ENCODE results near the gene KLF9. TPM values are rescaled to one million over a fixed set of nuclear protein-coding genes. Genes with fewer than 3 reads are reported as not detected.
A peak's percentile ranks its signal among the peaks of the same experiment; 100 is the strongest.

The KLF9 gene
- total and polyA plus RNA-seq, 9 of the 15 experiments (the other 6 are each of a cell fraction or from before 2014, with no cell fraction given) = 3.3 to 11.9 (median 6.9) TPM

DNA sequence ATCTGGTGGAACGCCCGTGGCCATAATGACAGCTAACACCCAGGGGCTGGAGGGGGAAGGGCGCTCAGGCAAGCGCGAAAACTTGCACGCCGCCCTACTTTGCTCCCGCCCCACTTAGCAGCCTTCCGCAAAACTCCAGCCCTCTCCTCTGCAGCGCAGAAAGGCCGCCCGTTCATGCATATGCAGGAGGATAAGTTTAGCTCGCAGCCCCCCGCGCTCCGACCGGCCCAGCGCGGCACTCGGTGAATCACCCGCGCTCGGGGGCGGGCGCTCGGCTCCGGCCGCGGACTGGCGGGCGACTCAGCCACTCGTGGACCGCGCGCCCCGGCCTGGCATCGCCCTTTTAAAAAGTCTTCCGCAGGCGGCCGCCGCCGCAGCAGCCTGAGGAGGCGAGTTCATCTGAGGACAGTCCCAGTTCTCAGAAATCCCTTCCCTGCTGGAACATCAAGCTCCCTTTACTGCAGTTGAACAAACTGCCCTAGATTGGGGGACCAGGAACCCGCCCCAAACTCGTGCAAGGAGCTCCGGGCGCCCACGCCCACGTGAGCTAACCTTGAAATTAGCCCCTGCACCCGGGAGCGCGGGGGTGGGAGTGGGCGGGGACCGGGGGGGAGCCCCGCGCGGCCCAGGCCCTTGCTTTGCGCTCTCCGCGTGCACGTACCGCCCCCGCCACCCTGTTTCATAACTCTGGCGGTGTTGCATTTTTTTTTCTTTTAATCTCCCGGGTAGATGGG, 4.5 kb upstream of the KLF9 start (continued):
- TF ChIP-seq, protein P1, sequence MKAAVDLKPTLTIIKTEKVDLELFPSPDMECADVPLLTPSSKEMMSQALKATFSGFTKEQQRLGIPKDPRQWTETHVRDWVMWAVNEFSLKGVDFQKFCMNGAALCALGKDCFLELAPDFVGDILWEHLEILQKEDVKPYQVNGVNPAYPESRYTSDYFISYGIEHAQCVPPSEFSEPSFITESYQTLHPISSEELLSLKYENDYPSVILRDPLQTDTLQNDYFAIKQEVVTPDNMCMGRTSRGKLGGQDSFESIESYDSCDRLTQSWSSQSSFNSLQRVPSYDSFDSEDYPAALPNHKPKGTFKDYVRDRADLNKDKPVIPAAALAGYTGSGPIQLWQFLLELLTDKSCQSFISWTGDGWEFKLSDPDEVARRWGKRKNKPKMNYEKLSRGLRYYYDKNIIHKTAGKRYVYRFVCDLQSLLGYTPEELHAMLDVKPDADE (conservative IDR thresholded peaks at IDR 0.05; ENCODE audit: control insufficient read depth, low read depth, low read length) = peak; percentile 33; the same call in 1 of the 2 replicates
- TF ChIP-seq MAFF (IDR thresholded peaks at IDR 0.05; ENCODE audit: low read length) (no peak), ZNF23 (CRISPR knock-in tag; IDR thresholded peaks at IDR 0.05) (no peak), PBX2 (CRISPR knock-in tag; IDR thresholded peaks at IDR 0.05; ENCODE audit: low read depth) (peak; percentile 25; the same call in 1 of the 2 replicates), PBX2 (tag; conservative IDR thresholded peaks at IDR 0.05; ENCODE audit: low read depth) (no peak), XRCC3 (IDR thresholded peaks at IDR 0.05) (no peak), RFX1 (IDR thresholded peaks at IDR 0.05) (no peak), POLR2A (conservative IDR thresholded peaks at IDR 0.05) (peak; percentile 69; the same call in 1 of the 2 replicates), CBX3 (IDR thresholded peaks at IDR 0.05; ENCODE audit: borderline replicate concordance in 1 of 2, low read length in 2 of 2) (no peak), ZBTB12 (CRISPR knock-in tag; IDR thresholded peaks at IDR 0.05) (no peak), THRAP3 (IDR thresholded peaks at IDR 0.05; ENCODE audit: borderline replicate concordance) (no peak), ZNF668 (CRISPR knock-in tag; IDR thresholded peaks at IDR 0.05) (no peak), ZNF12 (CRISPR knock-in tag; IDR thresholded peaks at IDR 0.05) (no peak; the same call in 1 of the 2 replicates), NCOA1 (IDR thresholded peaks at IDR 0.05; ENCODE audit: low read depth) (peak; percentile 65), MEIS2 (IDR thresholded peaks at IDR 0.05; ENCODE audit: partially characterized antibody) (no peak), HLTF (IDR thresholded peaks at IDR 0.05) (no peak), FOXM1 (IDR thresholded peaks at IDR 0.05; ENCODE audit: low read depth) (no peak), FOXM1 (CRISPR knock-in tag; IDR thresholded peaks at IDR 0.05; ENCODE audit: low read depth) (0 out of 2 replicates have a peak, but pooled peaks have one; percentile 56), TEAD2 (tag; IDR thresholded peaks at IDR 0.05) (no peak)
- TF ChIP-seq, protein P2, sequence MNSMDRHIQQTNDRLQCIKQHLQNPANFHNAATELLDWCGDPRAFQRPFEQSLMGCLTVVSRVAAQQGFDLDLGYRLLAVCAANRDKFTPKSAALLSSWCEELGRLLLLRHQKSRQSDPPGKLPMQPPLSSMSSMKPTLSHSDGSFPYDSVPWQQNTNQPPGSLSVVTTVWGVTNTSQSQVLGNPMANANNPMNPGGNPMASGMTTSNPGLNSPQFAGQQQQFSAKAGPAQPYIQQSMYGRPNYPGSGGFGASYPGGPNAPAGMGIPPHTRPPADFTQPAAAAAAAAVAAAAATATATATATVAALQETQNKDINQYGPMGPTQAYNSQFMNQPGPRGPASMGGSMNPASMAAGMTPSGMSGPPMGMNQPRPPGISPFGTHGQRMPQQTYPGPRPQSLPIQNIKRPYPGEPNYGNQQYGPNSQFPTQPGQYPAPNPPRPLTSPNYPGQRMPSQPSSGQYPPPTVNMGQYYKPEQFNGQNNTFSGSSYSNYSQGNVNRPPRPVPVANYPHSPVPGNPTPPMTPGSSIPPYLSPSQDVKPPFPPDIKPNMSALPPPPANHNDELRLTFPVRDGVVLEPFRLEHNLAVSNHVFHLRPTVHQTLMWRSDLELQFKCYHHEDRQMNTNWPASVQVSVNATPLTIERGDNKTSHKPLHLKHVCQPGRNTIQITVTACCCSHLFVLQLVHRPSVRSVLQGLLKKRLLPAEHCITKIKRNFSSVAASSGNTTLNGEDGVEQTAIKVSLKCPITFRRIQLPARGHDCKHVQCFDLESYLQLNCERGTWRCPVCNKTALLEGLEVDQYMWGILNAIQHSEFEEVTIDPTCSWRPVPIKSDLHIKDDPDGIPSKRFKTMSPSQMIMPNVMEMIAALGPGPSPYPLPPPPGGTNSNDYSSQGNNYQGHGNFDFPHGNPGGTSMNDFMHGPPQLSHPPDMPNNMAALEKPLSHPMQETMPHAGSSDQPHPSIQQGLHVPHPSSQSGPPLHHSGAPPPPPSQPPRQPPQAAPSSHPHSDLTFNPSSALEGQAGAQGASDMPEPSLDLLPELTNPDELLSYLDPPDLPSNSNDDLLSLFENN (IDR thresholded peaks at IDR 0.05; ENCODE audit: low read depth in 2 of 2, low read length in 2 of 2) = 0 out of 4 replicates have a peak, but pooled peaks of 1 of the 2 experiments have one; percentile 11
